ENCODE measurements around the gene FLOT2.
A peak's percentile ranks its signal among the peaks of the same experiment; 100 is the strongest.
"Not testable (repeated sequence)": the region's sequence is repeated elsewhere in the genome, so short reads cannot be mapped to it uniquely, and the experiment has no call there.

The FLOT2 gene

DNA sequence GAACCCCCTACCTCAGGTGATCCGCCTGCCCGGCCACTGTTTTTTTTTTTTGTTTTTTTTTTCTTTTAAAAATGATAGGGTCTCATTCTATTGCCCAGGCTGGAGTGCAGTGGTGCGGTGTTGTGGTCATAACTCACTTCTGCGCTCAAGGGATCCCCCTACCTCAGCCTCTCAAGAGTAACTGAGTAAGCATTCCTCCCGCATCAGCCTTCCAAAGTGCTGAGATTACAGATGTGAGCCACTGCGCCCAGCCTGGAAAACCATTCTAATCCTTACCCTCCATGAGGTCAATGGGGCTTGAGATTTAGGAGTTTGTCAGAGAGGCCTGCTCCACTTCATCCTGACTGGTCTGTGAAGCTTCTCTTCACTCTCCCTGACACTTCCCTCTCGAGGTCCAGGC lies 30.3 kb downstream of the FLOT2 start:
- no peak for DNase-seq

DNA sequence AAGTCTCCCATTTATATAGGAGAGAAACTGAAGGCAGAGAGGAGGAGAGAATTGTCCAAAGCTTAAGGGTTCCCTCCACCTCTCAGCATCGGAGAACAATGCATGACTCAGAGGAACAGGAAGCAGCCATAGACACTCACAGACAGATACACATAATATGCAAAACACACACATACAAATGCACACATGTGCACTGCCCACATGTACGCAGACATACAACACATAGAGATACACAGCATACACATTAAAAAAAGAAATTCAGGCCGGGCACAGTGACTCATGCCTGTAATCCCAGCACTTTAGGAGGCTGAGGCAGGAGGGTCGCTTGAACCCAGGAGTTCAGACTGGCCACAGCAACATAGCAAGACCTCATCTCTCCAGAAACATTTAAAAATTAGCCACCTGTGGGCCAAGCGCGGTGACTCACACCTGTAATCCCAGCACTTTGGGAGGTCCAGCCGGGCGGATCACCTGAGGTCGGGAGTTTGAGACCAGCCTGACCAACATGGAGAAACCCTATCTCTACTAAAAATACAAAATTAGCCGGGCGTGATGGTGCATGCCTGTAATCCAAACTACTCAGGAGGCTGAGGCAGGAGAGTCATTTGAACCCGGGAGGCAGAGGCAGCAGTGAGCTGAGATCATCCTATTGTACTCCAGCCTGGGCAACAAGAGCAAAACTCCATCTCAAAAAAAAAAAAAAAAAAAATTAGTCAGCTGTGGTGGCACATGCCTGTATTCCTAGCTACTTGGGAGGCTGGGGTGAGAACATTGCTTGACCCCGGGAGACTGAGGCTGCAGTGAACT lies 31.4 kb downstream of the FLOT2 start:
- no peak for DNase-seq

DNA sequence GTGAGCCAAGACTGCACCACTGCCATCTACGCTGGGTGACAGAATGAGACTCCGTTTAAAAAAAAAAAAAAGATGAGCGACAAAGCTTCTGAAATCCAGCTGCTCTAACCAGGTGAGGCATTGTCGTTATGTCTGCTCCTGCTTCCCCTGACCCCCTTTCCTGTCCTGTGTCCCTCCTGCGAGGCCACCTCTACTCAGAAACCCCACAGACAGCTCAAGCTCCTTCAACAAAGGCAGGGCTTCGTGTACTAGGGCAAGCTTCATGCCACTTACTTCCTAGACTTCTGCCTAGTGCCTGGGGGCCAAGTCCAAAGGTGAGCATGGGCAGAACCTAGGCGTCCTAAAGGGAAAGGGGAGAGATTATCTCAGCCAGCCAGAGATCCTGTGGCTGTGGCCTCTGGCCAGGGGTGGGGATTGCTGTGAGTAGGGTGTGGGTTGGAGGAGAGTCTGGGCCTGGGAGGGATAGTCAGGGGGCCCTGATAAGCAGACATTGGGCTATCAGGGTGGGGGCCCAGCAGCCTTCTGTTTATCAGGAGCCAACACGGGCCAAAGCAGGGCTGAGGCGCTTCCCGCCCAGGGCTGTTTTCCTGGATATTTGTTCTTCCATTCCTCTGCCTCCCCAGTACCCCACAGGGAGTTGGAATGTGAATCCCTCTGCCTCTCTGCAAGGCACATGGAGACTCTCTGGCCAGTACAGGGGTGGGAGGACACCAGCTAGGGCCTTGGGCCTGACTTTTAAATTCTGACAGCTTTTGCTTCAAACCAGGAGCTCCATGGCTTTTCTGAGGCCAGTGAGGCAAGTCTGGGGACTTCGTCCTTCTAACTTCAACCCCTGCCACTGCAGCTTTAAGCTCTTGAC lies 32.3 kb downstream of the FLOT2 start:
- no peak for DNase-seq

DNA sequence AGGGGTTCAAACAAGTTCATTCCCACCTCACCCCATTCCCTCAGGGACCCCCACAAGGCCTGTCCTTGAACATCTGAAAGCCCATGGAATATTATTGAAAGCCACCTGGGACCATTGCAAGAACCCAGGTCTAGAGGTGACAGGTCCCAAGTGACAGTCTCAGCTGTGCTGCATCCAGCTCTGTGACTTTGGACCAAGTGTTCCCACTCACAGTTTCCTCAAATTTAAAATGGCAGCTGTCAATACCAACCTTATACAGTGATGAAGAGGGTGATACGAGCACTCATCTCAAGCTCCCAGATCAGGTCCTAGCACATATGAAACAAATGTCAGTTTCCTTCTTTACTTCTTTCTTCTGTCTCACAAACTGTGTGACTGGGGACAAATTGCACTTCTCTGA lies 33.6 kb downstream of the FLOT2 start:
- DNase-seq = no peak

DNA sequence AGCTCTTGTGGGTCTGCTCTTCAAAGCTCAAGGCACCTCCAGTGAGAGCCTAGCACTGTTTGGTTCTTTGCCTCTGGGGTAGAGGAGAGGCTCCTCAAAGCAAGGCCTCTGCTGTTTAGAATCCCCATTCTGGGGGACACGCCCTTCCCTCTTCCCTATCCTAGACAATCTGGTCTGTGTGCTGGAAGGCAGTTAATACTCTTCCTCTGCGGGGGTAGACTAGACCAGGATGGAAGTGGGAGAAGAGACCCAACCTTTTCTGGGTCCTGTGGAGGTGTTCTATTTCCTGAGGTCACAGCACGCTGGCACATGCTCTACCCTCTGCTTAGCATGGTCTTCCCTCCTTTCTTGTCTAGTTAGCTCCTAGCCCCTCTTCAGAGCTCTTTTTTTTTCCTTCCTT lies 35.0 kb downstream of the FLOT2 start:
- DNase-seq = no peak

DNA sequence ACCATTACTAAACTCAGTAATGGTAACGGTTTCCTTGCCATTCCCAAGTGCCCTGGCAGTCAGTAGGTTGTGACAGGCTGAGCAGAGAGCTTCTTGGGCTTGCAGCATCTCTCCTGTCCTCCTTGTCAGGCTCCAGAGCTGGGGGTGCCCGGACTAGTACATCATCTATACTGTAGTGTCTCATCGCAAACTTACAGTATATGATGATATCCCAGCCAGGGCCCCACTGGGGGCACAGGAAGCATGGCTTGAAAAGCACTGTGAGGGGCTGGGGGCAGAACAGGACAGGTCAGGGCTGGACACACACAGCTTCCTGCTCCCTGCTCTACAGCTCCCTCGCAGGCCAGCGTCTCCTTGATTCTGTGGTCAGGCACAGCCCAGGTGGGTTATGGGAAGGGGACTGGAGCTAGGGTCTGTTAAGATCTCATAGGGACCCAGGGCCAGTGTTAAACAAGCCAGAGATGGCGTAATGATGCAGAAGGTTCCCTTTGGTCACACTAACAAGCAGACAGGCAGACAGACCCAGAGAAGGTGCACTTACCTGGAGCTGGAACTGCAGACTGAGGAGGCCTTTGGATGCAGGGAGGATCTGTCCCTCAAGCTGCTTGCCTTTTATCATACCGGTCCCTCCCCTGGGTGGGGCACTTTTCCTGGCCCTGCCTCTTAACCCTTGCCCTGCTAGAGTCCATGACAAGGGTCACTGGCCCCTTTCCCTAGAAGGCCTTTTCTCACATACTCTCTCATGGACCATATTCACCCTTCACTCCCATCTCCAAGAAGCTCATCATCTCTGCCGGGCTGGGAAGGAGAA lies 35.9 kb downstream of the FLOT2 start:
- DNase-seq = no peak

DNA sequence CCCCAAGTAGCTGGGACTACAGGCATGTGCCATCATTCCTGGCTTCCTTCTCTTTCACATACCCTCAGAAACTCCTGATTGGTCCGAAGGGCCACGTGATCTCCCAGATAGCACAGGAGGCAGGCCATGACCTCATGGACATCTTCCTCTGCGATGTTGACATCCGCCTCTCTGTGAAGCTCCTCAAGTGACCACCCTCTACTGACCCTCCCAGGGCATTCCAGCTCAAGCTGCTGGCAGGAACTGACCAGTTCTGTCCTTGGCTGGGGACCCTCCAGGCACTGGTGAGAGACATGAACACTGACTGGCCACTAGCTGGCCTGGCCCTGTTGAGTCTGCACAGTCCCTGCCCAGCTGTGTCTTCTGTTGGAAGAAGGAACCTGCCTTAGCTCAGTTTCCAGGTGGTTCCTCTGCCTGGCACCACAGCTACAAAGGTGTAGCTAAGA lies 37.1 kb downstream of the FLOT2 start:
- no peak for DNase-seq

DNA sequence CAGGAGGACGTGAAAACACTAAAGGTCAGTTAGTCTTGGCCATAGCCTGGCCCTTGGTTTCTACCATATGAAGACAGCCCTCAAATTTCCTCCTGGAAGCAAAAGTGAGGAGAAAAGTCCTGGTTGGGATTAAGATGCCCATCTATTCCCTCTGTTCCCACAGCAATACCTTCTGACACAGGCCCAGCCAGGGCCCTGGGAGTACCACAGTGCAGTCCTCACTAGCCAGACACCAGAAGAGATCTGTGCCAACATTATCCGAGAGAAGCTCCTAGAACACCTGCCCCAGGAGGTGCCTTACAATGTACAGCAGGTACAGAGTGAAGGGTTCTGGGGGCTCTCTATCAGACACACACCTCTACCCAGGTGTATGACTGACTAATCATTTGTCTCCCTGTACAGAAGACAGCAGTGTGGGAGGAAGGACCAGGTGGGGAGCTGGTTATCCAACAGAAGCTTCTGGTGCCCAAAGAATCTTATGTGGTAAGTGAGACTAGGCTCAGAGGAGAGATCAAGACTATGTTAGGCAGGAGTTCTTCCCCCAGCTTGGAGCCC lies 38.7 kb downstream of the FLOT2 start:
- no peak for DNase-seq

DNA sequence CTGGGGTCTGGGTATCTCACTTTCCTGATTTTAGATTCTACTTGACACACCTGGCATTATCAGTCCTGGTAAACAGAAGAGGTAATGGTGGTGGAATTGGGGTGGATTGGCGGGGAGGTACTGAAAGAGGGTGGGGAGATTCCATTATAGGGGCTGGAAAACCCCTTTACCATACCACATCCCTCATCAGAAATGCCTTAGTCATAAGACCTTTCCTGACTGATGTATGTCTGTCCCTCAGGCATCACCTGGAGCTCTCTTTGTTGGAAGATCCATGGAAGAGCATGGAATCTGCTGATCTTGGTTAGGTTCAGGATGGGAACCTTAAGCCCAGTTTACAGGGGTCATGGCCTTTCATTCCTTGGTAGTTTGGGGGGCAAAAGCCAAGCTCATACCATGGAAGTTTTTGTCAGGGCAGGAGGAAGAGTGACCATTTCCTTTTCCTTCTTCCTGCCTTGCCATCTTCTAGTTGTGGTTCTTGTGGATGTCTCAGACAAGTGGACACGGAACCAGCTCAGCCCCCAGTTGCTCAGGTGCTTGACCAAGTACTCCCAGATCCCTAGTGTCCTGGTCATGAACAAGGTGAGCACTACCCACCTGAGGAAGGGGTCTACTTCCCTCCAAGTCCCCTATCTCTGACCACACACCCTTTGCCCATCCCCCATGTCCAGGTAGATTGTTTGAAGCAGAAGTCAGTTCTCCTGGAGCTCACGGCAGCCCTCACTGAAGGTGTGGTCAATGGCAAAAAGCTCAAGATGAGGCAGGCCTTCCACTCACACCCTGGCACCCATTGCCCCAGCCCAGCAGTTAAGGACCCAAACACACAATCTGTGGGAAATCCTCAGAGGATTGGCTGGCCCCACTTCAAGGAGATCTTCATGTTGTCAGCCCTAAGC lies 39.4 kb downstream of the FLOT2 start:
- DNase-seq = no peak

DNA sequence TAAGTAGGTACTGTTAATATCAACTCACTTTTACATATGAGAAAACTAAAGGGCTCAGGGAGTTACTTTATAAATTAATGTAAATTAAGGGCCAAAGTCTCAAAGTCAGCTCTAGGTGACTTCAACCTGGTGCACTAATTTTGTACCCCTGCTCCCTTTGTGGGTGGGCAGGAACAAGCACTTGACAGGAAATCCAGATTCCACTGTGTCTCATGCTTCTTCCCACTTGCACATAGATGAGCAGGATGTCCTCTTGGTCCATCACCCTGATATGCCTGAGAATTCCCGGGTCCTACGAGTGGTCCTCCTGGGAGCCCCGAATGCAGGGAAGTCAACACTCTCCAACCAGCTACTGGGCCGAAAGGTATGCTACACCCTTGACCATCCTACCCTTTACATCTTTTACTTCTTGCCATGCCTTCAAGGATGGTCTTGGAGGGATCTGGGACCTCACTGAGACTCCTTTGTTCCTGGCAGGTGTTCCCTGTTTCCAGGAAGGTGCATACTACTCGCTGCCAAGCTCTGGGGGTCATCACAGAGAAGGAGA lies 41.4 kb downstream of the FLOT2 start:
- DNase-seq = no peak

DNA sequence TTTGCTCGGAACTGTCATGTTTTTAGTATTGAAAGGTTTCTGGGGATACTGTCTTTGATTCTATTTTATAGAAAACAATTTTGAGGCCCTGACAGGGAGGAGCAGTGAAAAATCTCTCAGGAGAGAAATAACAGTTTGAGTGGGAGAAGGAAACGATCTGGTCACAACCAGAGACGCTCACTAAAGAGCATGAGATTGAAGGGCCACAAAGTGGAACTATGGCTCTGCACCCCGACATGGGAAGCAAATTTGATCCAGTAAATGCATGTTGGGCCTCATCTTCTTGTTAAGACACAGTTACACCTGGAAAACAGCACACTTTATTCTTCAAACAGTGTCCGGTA lies 42.2 kb downstream of the FLOT2 start:
- no peak for DNase-seq

DNA sequence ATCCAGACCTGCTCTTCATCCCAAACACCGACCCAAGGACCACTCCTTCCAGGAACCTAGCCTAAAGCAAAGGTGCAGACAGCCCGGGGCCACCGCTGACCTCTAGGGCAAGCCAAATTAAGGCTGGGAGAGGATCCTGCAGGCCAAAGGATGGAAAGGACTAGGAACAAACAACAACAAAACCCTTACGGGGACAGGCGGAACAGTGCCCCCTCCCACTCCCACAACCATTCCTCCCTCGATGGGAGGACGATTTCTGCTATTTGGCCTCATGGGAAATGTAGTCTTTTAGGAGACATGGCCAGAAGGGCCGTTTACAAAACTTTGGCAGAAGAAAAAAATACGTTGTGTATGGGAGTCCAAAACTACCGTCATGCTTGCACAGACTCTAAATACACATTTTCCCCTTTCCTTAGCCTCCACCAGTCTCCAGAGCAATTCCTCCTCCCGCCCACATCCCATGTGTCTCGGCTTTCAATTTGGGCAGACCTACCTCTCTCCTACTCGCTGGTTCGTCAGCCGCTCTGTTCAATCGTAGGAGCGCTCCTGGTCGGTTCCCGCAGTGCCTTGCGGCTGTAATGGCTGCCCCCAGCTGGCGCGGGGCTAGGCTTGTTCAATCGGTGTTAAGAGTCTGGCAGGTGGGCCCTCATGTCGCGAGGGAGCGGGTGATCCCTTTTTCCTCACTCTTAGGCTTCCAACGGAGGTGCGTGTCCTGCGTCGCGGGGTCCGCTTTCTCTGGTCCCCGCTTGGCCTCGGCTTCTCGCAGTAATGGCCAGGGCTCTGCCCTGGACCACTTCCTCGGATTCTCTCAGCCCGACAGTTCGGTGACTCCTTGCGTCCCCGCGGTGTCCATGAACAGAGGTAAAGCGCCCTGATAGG lies 42.8 kb downstream of the FLOT2 start, which contains the start of gene ERAL1:
Gene ERAL1 (plus strand): TSS at position 560 of the 879 bp plus-strand sequence. CDS start 19 bp downstream, at position 579.
- DNase-seq = peak; percentile 71

DNA sequence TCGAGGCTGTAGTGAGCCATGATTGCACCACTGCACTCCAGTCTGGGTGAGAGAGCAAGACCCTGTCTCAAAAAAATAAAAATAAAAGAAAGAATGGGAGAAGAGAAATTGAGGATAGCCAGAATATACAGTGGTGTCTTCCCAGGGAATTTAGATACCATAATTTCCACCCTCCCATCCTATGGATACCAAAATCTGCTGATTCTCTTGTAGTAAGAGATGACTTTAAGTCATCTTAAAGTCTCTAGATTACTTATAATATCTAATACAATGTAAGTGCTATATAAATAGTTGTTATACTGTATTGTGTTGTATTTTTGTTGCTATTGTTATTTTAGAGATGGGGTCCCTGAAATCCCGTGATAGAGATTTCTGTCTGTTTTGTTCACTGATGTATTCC lies 44.2 kb downstream of the FLOT2 start:
- no peak for DNase-seq

DNA sequence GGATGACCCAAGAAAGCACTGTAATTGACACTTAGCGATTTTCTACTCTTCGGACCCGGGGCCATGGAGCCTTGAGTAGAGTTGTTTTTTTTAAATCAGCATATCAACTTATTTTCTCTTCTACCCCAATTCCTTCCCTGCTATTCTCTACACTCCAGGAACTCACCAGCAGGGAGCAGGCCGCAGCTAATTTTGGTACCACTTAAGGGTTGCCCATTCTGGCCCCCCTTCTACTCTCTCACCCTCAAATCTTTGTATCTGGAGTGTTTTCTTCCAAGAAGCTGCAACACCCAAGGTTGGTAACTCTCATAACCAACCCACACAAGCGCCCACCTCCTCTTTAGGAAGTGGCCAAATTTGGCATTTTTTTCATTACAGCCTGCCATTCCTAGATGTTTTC lies 48.3 kb downstream of the FLOT2 start:
- DNase-seq = no peak

DNA sequence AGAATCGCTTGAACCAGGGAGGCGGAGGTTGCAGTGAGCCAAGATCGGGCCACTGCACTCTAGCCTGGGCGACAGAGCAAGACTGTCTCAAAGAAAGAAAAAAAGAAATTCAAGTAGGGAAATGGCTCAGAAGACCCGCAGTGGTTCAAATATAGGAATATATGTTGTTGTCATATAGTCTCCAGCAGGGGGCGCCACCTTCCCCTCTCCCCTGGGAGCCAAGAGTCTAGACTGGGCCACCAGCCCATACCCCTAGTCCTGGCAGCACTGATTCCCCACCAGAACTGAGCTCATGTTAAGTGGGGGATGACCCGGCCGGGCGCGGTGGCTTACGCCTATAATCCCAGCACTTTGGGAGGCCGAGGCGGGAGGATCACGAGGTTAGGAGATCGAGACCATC lies 48.9 kb downstream of the FLOT2 start:
- DNase-seq = not testable (repeated sequence)

DNA sequence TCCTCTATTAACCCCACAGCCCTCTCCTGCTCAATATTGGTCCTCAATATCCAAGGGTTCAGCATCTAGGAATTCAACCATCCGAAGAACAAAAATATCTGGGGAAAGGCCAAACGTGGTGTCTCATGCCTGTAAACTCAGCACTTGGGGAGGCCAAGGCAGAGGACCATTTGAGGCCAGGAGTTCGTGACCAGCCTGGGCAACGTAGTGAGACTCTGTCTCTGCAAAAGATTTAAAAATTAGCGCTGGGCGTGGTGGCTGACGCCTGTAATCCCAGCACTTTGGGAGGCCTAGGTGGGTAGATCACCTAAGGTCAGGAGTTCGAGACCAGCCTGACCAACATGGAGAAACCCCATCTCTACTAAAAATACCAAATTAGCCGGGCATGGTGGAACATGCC lies 50.8 kb downstream of the FLOT2 start:
- DNase-seq = not testable (repeated sequence)

DNA sequence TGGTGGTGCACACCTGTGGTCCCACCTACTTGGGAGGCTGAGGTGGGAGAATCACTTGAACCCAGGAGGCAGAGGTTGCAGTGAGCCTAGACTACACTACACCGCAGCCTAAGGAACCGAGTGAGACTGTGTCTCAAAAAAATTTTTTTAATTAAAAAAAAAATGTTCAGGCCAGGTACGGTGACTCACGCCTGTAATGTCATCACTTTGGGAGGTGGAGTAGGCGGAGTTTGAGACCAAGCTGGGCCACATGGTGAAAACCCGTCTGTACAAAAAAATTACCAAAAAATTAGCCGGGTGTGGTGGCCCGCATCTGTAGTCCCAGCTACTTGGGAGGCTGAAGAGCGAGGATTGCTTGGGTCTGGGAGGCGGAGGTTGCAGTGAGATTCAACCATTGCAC lies 51.3 kb downstream of the FLOT2 start:
- DNase-seq = no peak

DNA sequence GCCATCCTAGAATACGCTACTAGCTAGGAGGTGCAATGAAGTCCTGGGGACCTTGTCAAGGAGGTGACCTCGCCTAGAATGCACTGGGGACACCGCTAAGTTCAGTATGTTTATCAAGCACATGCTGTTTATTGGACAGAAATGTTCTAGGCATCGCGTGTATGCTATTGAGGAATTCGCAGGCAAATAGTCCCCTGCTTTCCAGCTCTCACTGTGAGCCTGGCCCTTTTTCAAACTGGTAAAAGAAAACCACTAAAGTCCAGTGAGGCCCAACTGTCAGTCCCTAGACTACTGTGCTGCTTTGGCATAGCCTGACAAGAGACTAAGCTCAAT lies 53.8 kb downstream of the FLOT2 start:
- DNase-seq = no peak

DNA sequence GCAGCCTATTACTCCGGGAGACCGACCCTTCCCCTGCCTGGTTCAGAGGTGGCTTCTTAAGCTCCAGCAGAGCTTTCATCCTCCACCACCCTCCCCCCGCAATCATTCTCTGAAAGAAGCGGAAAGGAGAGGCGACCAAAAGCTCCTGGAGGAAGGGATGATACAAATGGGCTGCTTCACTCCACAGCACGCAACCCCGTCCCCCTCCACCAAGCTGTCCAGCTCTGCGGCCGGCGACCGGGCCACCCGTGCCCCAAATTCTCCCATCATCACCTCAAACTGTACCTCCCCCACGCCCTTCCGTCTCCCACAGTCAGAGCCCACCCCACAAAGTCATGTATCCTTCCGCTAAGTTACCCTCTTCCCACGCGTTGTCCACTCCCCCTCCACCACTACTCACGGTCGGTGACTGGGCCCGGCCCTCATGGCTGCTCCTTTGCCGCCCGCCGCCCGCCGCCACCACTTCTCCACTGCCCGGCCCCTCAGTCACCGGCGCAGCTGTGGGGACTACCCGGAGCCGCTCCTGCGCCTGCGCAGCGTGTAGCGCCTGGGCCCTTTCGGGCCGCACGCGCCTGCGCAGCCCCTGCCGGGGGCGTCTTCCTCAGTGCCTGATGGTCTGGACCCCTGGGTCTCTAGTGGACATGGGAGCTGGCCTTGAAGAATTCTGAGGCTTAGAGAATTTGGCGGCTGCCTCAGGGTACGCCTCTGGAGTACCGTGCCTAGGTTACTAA lies 55.1 kb downstream of the FLOT2 start, which contains the start of gene FAM222B:
Gene FAM222B (minus strand): TSS at position 509 of the 731 bp plus-strand sequence. CDS start 76,123 bp downstream, outside the sequence.
- peak; percentile 49 for DNase-seq

DNA sequence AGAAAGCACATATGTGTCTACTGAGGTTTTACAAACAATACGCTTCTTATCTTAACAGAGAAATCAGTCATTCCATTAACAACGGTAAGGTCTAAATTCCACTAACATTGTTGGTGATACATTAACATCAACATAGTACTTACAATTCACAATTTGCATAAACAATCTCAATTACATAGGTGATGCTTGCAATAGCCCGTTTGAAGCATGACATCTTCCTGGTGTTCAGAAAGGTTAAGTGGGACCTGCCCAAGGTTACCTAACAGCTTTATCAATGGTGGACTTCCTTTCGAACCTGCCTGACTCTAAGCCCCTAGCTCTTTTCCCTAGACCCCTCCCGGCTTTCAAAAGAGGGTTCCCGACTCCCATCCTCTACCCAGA lies 55.6 kb downstream of the FLOT2 start:
- no peak for DNase-seq

Measured in NCI-H2029 treated with DMSO at 0.1 percent for 48 hours (cell line).